Left ventricle myocardium inferior (tissue), 1 donor: Measurements from ENCODE around the gene ZNF408. TPM values are rescaled to one million over a fixed set of nuclear protein-coding genes. Genes with fewer than 3 reads are reported as not detected.

ENCODE experiments used
- DNase-seq: peaks from one replicate; pipeline ENCODE4 v3.0.0-alpha.2; 2020
- H3K27ac ChIP-seq: fragments of 200-600 bp; replicated peaks from 2 replicates; pipeline ENCODE4 v1.8.0; 2021
- H3K27me3 ChIP-seq: fragments of 200-600 bp; 2 replicates; pipeline ENCODE4 v1.8.0; 2021; ENCODE audit warnings: low read depth
- H3K36me3 ChIP-seq: fragments of 200-600 bp; 2 replicates; pipeline ENCODE4 v1.8.0; 2021
- H3K4me1 ChIP-seq: fragments of 200-600 bp; 2 replicates; pipeline ENCODE4 v1.8.0; 2021
- H3K4me3 ChIP-seq: fragments of 200-600 bp; 2 replicates; pipeline ENCODE4 v1.8.0; 2021; ENCODE audit warnings: mild to moderate bottlenecking, moderate library complexity
- H3K9me3 ChIP-seq: fragments of 200-600 bp; replicated peaks from 2 replicates; pipeline ENCODE4 v1.8.0; 2021
- intact Hi-C: fragments of 100-400 bp; cut with micrococcal nuclease; formaldehyde crosslinking; loops from one replicate; pipeline ENCODE4 v1.11.0; 2022
- total RNA-seq: library from RNA; stranded (reverse); fragmentation: NEBNext Ultra II Directional; extraction: Animal tissue kit (Norgen Biotek cat#: 25700); gene quantifications from one replicate; pipeline ENCODE4 v1.2.1, GENCODE V29; 2021
- TF ChIP-seq, protein P1 (sequence below): fragments of 200-600 bp; IDR thresholded peaks from 2 replicates; pipeline ENCODE4 v1.8.0; 2021; ENCODE audit warnings: antibody characterized with exemption, mild to moderate bottlenecking, borderline replicate concordance
- donor health status: DM: no; HTN: yes; CAD: no; lungs with severe emphysema.

ZNF408 gene
- total RNA-seq, 1 donor from 2014 or later: 7.3 TPM

- no peak for DNase-seq
- Histone ChIP-seq H3K27ac (no peak overlapping the region), H3K9me3 (no peaks in the 10 kb centered on the region), H3K27me3 (no peaks in the 10 kb centered on the region), H3K4me3 (no peak overlapping the region), H3K4me1 (no peaks in the 10 kb centered on the region), H3K36me3 (peaks cover 17% of the 10 kb centered on the region)
- intact Hi-C loops: no loop called here
- TF ChIP-seq, protein P1, sequence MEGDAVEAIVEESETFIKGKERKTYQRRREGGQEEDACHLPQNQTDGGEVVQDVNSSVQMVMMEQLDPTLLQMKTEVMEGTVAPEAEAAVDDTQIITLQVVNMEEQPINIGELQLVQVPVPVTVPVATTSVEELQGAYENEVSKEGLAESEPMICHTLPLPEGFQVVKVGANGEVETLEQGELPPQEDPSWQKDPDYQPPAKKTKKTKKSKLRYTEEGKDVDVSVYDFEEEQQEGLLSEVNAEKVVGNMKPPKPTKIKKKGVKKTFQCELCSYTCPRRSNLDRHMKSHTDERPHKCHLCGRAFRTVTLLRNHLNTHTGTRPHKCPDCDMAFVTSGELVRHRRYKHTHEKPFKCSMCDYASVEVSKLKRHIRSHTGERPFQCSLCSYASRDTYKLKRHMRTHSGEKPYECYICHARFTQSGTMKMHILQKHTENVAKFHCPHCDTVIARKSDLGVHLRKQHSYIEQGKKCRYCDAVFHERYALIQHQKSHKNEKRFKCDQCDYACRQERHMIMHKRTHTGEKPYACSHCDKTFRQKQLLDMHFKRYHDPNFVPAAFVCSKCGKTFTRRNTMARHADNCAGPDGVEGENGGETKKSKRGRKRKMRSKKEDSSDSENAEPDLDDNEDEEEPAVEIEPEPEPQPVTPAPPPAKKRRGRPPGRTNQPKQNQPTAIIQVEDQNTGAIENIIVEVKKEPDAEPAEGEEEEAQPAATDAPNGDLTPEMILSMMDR: no peak
Measured at GRCh38 chr11:46737699-46738098, 36.9 kb downstream of the ZNF408 start.

- Histone ChIP-seq H3K9me3 (no peaks in the 10 kb centered on the region), H3K4me1 (no peaks in the 10 kb centered on the region), H3K36me3 (peaks cover 29% of the 10 kb centered on the region), H3K27ac (no peak overlapping the region), H3K4me3 (no peak overlapping the region), H3K27me3 (no peaks in the 10 kb centered on the region)
- intact Hi-C loops: no loop called here
- TF ChIP-seq, protein P1: no peak
- no peak for DNase-seq
Measured at GRCh38 chr11:46738887-46739286, 38.1 kb downstream of the ZNF408 start.

DNA sequence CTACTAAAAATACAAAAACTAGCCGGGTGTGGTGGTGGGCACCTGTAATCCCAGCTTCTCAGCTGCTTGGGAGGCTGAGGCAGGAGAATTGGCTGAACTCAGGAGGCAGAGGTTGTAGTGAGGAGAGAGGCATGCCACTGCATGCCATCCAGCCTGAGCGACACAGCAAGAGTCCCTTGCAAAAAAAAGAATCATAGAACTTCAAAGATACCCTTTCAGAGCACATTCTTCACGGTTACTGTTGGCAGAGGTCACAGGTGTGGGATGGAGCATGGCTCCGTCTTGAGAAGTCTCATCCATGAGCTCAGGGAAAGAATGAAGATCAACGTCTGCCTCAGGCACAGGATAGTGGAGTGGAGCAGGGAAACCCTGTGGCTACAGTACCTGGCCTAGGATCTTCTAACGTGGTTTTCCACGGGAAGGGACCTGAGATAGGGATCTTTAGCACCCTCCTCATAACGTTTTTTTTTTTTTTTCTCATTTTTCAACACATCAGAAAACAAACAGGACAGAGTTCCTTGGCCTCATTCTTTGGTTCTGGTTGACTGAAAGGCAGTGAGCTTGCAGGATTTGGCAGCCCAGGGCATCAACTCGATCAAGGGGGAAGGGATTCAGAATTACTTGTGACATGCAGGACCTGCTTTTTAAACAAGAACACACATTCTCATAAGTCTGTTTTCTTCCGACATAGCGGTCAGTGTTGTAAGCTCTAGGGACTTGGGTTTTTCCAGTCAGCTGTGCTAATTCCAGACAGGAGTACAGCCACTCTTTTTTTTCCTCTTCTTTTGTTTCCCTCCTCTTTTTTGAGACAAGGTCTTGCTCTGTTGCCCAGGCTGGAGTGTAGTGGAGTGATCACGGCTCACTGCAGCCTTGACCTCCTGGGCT, 41.0 kb downstream of the ZNF408 start:
- Histone ChIP-seq H3K9me3 (no peaks in the 10 kb centered on the region), H3K36me3 (peaks cover 57% of the 10 kb centered on the region), H3K4me3 (no peak overlapping the region), H3K27ac (peak overlapping the region; percentile 11), H3K4me1 (no peaks in the 10 kb centered on the region), H3K27me3 (no peaks in the 10 kb centered on the region)
- intact Hi-C loops: no loop called here
- DNase-seq: no peak
- TF ChIP-seq, protein P1: no peak

DNA sequence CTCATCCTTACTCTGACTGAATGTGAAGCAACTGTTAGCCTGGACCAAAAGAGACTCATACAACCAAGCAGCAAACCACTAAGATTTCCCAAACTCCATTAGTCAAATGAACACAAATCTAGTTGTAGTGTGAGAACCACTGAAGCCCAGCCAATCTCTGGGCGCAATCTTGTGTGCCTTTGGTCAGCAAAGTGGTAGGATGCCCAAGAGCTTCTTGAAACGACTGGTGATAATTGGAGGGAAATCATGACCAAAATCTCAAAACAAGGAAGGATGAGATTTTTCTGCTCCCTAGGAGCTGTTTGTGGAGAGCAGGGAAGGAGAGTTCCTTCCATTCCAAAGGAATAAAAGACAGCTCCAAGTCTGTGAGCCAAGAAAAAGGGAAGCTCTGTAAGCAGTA, 42.2 kb downstream of the ZNF408 start:
- TF ChIP-seq, protein P1: no peak

DNA sequence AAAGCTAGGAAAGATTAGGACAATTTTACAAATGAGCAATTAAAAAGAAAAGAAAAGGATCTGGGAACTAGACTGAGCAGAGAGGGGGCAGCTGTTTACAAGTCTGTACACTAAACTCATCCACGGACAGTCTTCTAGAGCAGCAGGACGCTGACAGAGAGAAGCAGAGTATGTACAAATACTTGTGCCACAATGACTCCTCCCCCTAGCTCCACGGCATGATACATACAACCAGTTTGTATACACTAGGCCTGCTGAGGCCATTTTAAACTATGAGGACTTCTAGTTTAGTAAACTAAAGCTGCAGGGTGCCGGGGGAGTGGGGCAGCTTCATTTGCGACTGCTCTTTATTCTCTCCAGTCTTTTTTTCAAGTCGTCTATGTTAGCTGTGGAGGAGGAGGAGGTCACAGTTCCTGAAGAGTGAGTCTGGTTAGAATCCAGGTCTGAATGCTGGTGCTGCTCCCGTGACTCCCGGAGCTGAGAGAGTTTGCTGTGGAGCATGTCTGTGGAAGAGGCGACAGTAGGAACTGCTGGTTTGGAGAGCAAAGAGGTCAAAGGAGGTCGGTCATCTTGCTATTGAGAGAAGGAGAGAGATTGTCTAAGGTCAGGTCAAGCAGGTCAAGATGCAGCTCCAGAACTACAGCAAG, 43.0 kb downstream of the ZNF408 start:
- Histone ChIP-seq H3K4me1 (no peaks in the 10 kb centered on the region), H3K4me3 (no peak overlapping the region), H3K27me3 (no peaks in the 10 kb centered on the region), H3K27ac (peak overlapping the region; percentile 23), H3K9me3 (no peaks in the 10 kb centered on the region), H3K36me3 (peaks cover 76% of the 10 kb centered on the region)
- intact Hi-C loops: no loop called here
- TF ChIP-seq, protein P1: no peak
- DNase-seq: no peak

More for the DNA sequence above, 42.2 kb downstream of the ZNF408 start:
- no peaks in the 10 kb centered on the region for H3K4me1 ChIP-seq
- no peaks in the 10 kb centered on the region for H3K27me3 ChIP-seq
- no peak overlapping the region for H3K4me3 ChIP-seq
- H3K27ac ChIP-seq: no peak overlapping the region
- intact Hi-C loops: no loop called here
- peaks cover 69% of the 10 kb centered on the region for H3K36me3 ChIP-seq
- no peaks in the 10 kb centered on the region for H3K9me3 ChIP-seq
- no peak for DNase-seq
